Measurements from ENCODE around the gene DNAL1. TPM values are rescaled to one million over a fixed set of nuclear protein-coding genes. Genes with fewer than 3 reads are reported as not detected.

The DNAL1 gene
- total and polyA plus RNA-seq, 2 of the 13 experiments (the other 11 are each of a cell fraction or from before 2014, with no cell fraction given) = 1.4 to 13.3 TPM

- TF ChIP-seq PBX3 (CRISPR knock-in tag; IDR thresholded peaks at IDR 0.05; ENCODE audit: borderline replicate concordance) (no peak), ZNF564 (CRISPR knock-in tag; IDR thresholded peaks at IDR 0.05) (no peak), ZNF552 (CRISPR knock-in tag; IDR thresholded peaks at IDR 0.05; ENCODE audit: borderline replicate concordance) (no peak), ARID5B (CRISPR knock-in tag; IDR thresholded peaks at IDR 0.05) (peak; percentile 67), SP140L (CRISPR knock-in tag; IDR thresholded peaks at IDR 0.05; ENCODE audit: borderline replicate concordance) (no peak), ZNF775 (CRISPR knock-in tag; IDR thresholded peaks at IDR 0.05; ENCODE audit: borderline replicate concordance) (no peak), PATZ1 (CRISPR knock-in tag; IDR thresholded peaks at IDR 0.05) (peak; percentile 59), ZNF331 (CRISPR knock-in tag; IDR thresholded peaks at IDR 0.05) (peak; percentile 55), KDM6A (CRISPR knock-in tag; IDR thresholded peaks at IDR 0.05; ENCODE audit: low read depth) (0 out of 2 replicates have a peak, but pooled peaks have one; percentile 20), ZNF574 (CRISPR knock-in tag; IDR thresholded peaks at IDR 0.05) (peak; percentile 20; the same call in 1 of the 2 replicates)
- TF ChIP-seq, protein P1, sequence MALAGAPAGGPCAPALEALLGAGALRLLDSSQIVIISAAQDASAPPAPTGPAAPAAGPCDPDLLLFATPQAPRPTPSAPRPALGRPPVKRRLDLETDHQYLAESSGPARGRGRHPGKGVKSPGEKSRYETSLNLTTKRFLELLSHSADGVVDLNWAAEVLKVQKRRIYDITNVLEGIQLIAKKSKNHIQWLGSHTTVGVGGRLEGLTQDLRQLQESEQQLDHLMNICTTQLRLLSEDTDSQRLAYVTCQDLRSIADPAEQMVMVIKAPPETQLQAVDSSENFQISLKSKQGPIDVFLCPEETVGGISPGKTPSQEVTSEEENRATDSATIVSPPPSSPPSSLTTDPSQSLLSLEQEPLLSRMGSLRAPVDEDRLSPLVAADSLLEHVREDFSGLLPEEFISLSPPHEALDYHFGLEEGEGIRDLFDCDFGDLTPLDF (CRISPR knock-in tag; IDR thresholded peaks at IDR 0.05) = no peak
- TF ChIP-seq, protein P2, sequence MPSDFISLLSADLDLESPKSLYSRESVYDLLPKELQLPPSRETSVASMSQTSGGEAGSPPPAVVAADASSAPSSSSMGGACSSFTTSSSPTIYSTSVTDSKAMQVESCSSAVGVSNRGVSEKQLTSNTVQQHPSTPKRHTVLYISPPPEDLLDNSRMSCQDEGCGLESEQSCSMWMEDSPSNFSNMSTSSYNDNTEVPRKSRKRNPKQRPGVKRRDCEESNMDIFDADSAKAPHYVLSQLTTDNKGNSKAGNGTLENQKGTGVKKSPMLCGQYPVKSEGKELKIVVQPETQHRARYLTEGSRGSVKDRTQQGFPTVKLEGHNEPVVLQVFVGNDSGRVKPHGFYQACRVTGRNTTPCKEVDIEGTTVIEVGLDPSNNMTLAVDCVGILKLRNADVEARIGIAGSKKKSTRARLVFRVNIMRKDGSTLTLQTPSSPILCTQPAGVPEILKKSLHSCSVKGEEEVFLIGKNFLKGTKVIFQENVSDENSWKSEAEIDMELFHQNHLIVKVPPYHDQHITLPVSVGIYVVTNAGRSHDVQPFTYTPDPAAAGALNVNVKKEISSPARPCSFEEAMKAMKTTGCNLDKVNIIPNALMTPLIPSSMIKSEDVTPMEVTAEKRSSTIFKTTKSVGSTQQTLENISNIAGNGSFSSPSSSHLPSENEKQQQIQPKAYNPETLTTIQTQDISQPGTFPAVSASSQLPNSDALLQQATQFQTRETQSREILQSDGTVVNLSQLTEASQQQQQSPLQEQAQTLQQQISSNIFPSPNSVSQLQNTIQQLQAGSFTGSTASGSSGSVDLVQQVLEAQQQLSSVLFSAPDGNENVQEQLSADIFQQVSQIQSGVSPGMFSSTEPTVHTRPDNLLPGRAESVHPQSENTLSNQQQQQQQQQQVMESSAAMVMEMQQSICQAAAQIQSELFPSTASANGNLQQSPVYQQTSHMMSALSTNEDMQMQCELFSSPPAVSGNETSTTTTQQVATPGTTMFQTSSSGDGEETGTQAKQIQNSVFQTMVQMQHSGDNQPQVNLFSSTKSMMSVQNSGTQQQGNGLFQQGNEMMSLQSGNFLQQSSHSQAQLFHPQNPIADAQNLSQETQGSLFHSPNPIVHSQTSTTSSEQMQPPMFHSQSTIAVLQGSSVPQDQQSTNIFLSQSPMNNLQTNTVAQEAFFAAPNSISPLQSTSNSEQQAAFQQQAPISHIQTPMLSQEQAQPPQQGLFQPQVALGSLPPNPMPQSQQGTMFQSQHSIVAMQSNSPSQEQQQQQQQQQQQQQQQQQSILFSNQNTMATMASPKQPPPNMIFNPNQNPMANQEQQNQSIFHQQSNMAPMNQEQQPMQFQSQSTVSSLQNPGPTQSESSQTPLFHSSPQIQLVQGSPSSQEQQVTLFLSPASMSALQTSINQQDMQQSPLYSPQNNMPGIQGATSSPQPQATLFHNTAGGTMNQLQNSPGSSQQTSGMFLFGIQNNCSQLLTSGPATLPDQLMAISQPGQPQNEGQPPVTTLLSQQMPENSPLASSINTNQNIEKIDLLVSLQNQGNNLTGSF (CRISPR knock-in tag; IDR thresholded peaks at IDR 0.05) = no peak
Observed at GRCh38 chr14:73610687-73611086, 34.1 kb upstream of the DNAL1 start (continued).

All from HepG2 (cell line).